Stomach (tissue), 4 donors: ENCODE results near the gene CEBPB.
"Not testable (repeated sequence)": the region's sequence is repeated elsewhere in the genome, so short reads cannot be mapped to it uniquely, and the experiment has no call there.

Source experiments
- POLR2A ChIP-seq, 4 donors: fragments of 450-650 bp; IDR thresholded peaks; one replicate each; pipeline ENCODE4 v1.6.1; 2016; ENCODE audit warnings: antibody characterized with exemption in 4 of 4, control low read depth in 2 of 4, mild to moderate bottlenecking in 1 of 4, moderate library complexity in 1 of 4
- POLR2AphosphoS5 ChIP-seq, 3 donors: sonication (generic); formaldehyde crosslinking; IDR thresholded peaks; one replicate each; pipeline ENCODE4 v1.6.1; 2016; ENCODE audit warnings: antibody characterized with exemption in 3 of 3
- TF ChIP-seq, protein P1 (sequence below), 7 experiments: fragments of 450-650 bp in 4 of 7; fragments of 200-600 bp in 3 of 7; sonication (generic) in 3 of 7; IDR thresholded peaks; one replicate each; pipeline ENCODE4 v1.5.1; 2016 to 2019; ENCODE audit warnings: antibody characterized with exemption in 7 of 7, control low read depth in 2 of 7, mild to moderate bottlenecking in 1 of 7

DNA sequence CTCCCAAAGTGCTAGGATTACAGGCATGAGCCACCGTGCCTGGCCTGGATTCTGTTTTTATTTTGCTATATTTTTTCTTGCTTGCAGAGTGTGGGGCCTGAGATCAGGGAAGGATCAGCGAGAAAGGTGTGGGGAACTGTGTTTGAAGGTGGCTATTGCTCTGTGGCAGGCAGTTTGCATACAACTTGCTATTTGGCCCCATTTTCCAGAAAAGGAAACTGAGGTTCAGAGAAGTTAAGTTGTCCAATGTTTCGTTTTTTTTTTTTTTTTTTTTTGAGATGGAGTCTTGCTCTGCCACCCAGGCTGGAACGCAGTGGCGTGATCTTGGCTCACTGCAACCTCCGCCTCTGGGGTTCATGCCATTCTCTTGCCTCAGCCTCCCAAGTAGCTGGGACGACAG is 29.1 kb upstream of the CEBPB start:
- TF ChIP-seq, protein P1, sequence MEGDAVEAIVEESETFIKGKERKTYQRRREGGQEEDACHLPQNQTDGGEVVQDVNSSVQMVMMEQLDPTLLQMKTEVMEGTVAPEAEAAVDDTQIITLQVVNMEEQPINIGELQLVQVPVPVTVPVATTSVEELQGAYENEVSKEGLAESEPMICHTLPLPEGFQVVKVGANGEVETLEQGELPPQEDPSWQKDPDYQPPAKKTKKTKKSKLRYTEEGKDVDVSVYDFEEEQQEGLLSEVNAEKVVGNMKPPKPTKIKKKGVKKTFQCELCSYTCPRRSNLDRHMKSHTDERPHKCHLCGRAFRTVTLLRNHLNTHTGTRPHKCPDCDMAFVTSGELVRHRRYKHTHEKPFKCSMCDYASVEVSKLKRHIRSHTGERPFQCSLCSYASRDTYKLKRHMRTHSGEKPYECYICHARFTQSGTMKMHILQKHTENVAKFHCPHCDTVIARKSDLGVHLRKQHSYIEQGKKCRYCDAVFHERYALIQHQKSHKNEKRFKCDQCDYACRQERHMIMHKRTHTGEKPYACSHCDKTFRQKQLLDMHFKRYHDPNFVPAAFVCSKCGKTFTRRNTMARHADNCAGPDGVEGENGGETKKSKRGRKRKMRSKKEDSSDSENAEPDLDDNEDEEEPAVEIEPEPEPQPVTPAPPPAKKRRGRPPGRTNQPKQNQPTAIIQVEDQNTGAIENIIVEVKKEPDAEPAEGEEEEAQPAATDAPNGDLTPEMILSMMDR (IDR thresholded peaks at IDR 0.05) = not testable (repeated sequence)
- TF ChIP-seq POLR2A, POLR2AphosphoS5 (IDR thresholded peaks at IDR 0.05): not testable (repeated sequence)
